NCI-H1417 (cell line): ENCODE measurements around the gene GLIPR1L1.
"Not testable (repeated sequence)": the region's sequence is repeated elsewhere in the genome, so short reads cannot be mapped to it uniquely, and the experiment has no call there.

Experiments used
- DNase-seq, 3 experiments: peaks; one replicate each; lab custom pipeline; 2025; lab: John Stamatoyannopoulos, UW

GLIPR1L1 gene

DNA sequence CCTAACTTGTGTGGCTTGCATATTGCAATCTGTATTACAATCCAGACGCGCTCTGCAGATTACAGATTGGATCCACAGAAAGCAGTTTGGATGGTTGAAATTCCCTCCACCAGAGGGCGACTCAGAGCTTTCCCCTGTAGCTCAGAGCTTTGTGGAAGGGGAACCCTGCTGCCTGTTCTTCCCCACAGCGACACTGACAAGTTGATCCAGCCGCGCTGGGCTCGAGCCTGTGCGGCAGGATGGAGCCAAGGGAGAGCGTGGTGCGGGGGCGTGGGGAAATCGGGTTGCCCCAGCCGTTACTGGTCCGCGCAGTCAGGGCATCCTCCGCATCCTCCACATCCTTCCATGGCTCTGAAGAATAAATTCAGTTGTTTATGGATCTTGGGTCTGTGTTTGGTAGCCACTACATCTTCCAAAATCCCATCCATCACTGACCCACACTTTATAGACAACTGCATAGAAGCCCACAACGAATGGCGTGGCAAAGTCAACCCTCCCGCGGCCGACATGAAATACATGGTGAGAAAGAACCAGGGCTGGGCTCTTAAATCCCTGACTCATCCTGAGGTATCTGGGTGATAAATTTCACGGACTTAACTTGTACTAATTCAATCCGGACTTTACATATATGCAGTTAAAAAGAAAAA, at the start of gene GLIPR1L1:
TSS of gene GLIPR1L1 (plus strand) at position 287 of the 647 bp plus-strand sequence. CDS start at position 346, 59 bp downstream.
- DNase-seq = peak; percentile 41 to 69 (median 54)

DNA sequence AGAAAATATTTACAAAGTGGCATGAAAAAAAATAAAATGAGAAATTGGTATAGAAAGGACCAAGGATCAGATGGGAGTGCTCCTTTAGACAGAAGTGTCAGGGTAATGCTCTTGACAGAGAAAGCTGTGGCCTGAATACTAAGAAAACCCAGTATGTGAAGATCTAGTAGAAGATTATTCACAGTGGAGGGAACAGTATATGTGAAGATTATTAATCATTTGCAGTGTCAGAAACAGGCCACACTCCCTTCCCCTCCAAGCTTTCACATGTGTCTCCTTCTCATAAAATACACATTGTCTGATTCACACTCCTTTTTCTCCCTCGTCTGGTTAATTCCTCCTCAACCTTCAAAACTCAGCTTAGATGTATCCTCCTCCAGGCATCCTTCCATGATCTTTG, 45.6 kb upstream of the GLIPR1L1 start:
- no peak for DNase-seq

GRCh38 chr12:75289753-75290152, 44.7 kb upstream of the GLIPR1L1 start:
- DNase-seq = peak in 2 of 3 experiments; percentile 7 to 61

DNA sequence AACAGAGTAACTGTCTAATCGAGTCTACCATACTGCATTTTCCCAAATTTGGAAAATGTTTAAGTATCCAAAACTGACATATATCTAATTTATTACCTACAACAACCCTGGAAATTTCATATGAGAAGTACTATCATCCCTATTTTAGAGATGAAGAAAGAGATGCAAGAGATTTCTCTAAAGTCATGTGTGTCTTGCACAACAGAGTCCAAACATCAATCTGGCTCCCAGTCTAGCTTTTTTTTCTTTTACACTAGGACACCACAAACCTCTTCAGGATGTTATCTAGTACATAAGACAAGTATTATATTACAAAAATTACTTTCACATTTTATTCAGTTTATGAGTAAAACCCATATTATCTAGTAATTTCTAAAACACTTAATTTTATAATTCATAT, 43.5 kb upstream of the GLIPR1L1 start:
- no peak for DNase-seq

DNA sequence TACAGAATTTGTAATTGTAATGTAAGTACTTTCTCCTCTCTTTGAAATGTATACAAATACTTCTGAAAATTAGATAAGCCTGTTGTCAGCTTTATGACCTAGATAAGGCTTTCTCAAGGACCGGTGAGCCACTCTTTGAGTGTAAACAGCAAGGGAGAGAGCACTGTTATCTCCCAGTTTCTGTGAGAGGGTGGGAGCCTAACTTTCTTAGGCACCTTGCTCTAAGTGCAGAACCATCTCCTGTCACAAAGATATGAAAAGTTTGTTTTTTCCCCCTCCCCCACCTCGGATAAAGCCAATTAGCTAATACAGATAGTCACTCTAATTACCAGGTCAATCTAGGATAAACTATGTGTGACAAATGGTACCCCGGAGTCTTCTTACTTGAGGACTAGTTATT, 40.1 kb upstream of the GLIPR1L1 start:
- DNase-seq = no peak

DNA sequence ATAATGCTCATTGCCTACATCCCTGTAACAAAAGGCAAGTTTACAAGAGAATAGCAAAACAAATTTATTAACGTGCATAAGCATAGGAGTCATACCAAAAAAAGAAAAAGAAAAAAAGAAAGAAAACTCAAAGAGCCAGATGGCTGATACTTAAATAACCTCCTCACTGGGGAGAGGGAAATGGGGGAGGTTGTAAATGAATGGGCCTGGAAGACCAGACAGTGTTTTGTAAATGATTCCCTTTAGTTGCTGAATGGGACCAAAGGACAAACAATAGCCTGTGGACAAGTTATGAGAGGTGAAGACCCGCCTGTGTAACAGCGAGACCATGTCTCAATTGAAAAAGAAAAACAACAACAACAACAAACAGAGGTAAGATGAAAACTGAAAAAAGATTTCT, 39.7 kb upstream of the GLIPR1L1 start:
- DNase-seq = no peak

DNA sequence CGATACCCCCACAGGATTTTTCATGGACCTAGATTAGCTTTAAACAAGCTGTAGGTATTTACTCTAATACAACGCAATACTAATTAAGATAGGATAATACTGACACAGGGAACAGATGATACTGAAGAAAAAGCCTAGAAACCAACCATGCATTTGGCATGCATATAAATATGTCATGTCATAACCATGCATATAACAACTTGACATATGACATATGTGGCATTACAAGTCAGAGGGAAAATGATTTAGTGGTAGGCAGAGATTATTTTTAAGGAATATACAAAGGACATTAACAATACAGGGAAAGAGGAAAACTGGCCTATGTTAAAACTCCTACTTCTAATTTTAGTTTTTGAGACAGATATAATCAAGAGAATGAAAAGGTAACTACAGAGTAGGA, 32.2 kb upstream of the GLIPR1L1 start:
- no peak for DNase-seq

- DNase-seq = no peak
Observed at GRCh38 chr12:75302781-75303180, 31.7 kb upstream of the GLIPR1L1 start.

- no peak for DNase-seq
Observed at GRCh38 chr12:75305412-75306332, 28.8 kb upstream of the GLIPR1L1 start.

- no peak for DNase-seq
Observed at GRCh38 chr12:75308279-75308678, 26.2 kb upstream of the GLIPR1L1 start.

DNA sequence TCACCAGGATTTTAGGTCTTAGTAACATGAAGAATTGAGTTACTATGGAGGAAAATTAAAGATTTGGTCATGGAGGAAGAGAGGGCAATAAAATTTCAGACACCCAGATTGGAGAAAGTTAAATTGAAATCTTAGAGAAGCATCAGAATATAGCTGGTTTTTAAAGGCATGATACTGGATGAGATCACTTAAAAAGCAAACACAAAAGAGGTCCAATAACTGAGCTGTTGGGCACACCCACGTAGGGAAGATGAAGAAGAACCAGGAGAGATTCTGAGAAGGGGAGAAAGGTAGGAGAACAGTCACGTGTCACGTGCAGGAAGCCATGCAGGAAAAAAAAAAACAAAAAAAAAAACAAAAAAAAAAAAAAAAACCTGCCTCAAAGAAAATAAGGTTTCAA, 23.1 kb upstream of the GLIPR1L1 start:
- DNase-seq = no peak

DNA sequence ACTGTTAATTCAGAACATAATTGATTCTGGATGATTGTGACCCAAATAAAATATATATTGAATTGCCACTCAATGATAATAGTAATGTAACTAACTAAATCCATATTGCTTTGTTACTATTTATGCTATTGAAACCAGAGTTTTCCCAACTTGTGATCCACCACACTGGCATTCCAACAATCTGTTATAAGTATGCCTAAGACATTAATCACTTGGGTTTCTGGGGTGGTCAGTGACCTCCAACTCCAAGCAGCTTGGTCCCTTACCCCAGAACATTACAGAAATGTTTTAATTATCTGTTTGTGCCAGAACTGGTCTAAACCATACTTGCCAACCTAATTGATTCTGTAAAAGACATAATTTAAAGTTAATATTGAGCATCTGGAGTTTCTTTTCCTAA, 19.0 kb upstream of the GLIPR1L1 start:
- no peak for DNase-seq

- DNase-seq = no peak
Observed at GRCh38 chr12:75317784-75318183, 16.7 kb upstream of the GLIPR1L1 start.

DNA sequence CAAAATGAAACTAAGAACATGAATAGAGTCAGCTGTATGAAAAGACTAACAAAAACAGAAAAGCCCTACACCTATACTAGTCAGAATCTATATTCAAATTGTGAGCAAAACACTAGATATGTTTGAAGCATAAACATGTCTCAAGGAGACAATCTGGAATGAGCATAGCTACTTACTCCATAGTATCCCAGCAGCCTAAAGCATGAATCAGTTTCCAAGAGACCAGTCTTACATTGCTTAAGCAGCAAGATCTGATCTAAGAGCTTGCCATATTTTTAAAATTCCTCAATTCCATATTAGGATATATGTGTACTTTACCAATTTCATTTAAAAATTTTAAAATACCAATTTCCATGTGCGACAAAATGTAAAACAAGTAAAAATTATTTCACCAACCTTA, 12.0 kb upstream of the GLIPR1L1 start:
- DNase-seq = no peak

GRCh38 chr12:75323663-75324062, 10.8 kb upstream of the GLIPR1L1 start:
- no peak for DNase-seq

DNA sequence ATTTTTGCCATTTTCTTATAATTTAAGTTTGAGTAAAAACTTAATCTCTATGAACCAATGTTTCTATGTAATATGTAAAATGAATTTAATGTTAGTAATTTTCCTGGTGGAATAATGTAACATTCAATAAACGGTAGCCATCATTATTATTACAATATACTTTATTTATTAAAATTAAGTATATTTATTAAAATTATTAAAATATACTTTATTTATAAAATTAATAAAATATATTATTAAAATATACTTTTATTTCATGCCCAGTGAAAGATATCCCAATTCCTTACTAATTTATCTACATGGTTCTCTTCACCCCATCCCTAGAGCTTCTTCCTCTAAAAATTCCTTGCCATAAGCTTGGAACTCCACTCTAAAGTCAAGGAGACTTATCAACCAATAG, 6.8 kb upstream of the GLIPR1L1 start:
- DNase-seq = no peak

DNA sequence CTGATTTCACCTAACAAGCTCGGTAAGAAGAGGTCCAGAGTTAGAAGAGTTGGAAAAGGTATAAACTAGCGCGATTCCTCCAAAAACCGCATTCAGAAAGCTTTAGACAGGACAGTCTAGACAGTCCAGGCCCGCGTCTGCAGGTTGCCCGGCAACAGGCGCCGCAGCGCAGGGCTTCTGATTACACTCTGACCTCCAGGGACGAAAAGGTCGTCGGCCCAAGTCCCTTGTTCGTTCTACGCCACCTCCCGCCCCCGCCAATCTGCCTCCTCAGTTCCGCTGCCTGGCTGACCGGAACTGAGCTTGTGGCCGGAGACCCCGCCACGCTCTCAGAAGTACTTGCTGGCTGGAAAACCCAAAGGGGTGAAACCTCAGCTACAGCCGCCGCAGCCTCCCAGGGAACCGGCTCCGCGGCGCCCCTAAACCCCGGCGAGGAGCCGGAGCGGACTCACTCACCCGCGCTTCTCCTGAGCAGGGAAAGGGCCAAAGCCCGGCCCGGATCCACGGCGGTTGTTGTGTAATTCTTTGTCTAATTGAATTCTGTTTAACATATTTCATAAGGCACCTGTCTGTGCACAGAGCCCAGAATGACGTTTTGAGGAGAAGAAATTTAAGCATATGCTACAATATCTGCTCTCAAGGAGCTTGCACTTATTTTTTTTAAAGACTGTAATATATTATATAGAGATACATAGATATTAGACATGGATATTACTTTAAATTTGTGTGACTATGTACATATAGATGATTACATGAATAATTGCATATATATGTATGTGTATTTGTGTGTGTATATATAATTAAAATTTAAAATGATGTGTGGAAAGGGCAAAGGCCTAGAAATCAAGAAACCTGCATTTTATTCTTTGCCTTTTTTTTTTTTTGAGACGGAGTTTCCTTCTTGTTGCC, 4.3 kb upstream of the GLIPR1L1 start, which contains the start of gene CAPS2:
TSS of gene CAPS2 (minus strand) at position 407 of the 909 bp plus-strand sequence. CDS start 3,826 bp downstream, outside the sequence.
- peak; percentile 89 to 98 (median 97) for DNase-seq

- no peak for DNase-seq
Observed at GRCh38 chr12:75337905-75338304, 3.4 kb downstream of the GLIPR1L1 start.

DNA sequence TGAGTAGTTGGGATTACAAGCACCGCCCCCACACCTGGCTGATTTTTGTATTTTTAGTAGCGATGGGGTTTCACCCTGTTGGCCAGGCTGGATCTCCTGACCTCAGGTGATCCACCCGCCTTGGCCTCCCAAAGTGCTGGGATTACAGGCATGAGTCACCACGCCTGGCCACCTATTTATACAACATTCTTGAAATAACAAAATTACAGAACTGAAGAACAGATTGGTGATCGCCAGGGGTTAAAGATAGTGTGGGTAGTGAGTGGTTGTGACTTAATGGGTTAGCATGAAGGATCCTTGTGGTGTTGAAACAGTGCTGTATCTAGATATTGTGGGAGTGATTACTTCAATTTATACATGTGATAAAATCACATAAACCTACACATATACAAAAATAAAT, 7.4 kb downstream of the GLIPR1L1 start:
- DNase-seq = no peak

DNA sequence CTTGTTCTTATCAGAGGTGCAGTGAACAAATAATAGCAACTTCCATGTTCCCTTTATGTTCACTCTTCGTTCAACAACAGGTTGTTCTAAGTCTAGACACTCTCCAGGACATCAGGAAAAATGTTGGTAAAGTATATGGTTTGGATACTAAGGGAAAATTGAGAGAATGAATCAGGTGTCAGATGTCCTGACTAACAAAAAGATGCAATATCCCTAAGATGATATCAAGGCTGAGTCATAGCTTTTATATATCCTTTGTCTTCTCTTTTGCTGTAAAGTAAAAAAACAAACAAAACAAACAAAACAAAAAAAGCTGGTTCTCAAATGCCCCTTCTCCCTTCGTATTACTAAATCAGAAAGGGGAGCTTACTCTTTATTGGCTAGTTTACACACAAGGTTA, 11.1 kb downstream of the GLIPR1L1 start:
- no peak for DNase-seq

- DNase-seq = not testable (repeated sequence)
Observed at GRCh38 chr12:75346215-75346614, 11.7 kb downstream of the GLIPR1L1 start.

GRCh38 chr12:75349946-75350345, 15.5 kb downstream of the GLIPR1L1 start:
- no peak for DNase-seq
